DND-41 (cell line): ENCODE results near the gene GRID2.

Experiments used
- ATAC-seq: fragments of 200-7000 bp; cut with Tn5 transposase; 3 replicates; pipeline ENCODE4 v1.9.1; 2021; ENCODE audit warnings: low read depth; ENCODE audit not compliant: insufficient read depth
- DNase-seq: peaks from one replicate; pipeline ENCODE4 v3.0.0-alpha.2; 2020
- H2AFZ ChIP-seq: 2 replicates; pipeline ENCODE4 v1.6.0; 2012; ENCODE audit warnings: low read depth, low read length
- H3K27ac ChIP-seq: 2 replicates; pipeline ENCODE4 v1.5.1; 2012; ENCODE audit warnings: low read length, inconsistent platforms
- H3K27me3 ChIP-seq: fragments of 200-600 bp; sonication (generic); 2 replicates; pipeline ENCODE4 v1.6.0; 2012; ENCODE audit warnings: low read length, mild to moderate bottlenecking, inconsistent platforms; ENCODE audit not compliant: insufficient read depth, poor library complexity
- H3K36me3 ChIP-seq: 2 replicates; pipeline ENCODE4 v1.5.1; 2012; ENCODE audit warnings: low read length, inconsistent platforms; ENCODE audit not compliant: insufficient read depth
- H3K4me1 ChIP-seq: 2 replicates; pipeline ENCODE4 v1.5.1; 2012; ENCODE audit warnings: mild to moderate bottlenecking, low read length; ENCODE audit not compliant: insufficient read depth
- H3K4me2 ChIP-seq: 2 replicates; pipeline ENCODE4 v1.6.0; 2012; ENCODE audit warnings: mild to moderate bottlenecking, moderate library complexity, low read length, inconsistent platforms; ENCODE audit not compliant: insufficient read depth
- H3K4me3 ChIP-seq, 2 experiments: fragments of 200-600 bp in 1 of 2; shearing (Covaris generic) in 1 of 2; 2 replicates each; pipeline ENCODE4 v1.5.1; 2012 to 2016; ENCODE audit warnings: inconsistent platforms in 2 of 2, low read length in 2 of 2, mild to moderate bottlenecking in 2 of 2, low read depth in 1 of 2, moderate library complexity in 1 of 2
- H3K79me2 ChIP-seq: 2 replicates; pipeline ENCODE4 v1.6.0; 2012; ENCODE audit warnings: low read length, inconsistent platforms; ENCODE audit not compliant: insufficient read depth
- H3K9ac ChIP-seq: 2 replicates; pipeline ENCODE4 v1.6.0; 2012; ENCODE audit warnings: low read depth, mild to moderate bottlenecking, inconsistent platforms, low read length, moderate library complexity
- H3K9me3 ChIP-seq: 2 replicates; pipeline ENCODE4 v1.5.1; 2012; ENCODE audit warnings: low read length, moderate library complexity, mild to moderate bottlenecking, inconsistent platforms; ENCODE audit not compliant: insufficient read depth, severe bottlenecking
- H4K20me1 ChIP-seq: 2 replicates; pipeline ENCODE4 v1.6.0; 2012; ENCODE audit warnings: low read length; ENCODE audit not compliant: insufficient read depth
- CTCF ChIP-seq: IDR thresholded peaks from 2 replicates; pipeline ENCODE4 v1.5.1; 2012; ENCODE audit warnings: borderline replicate concordance, low read length, moderate library complexity, mild to moderate bottlenecking; ENCODE audit not compliant: poor library complexity, severe bottlenecking; ENCODE audit errors: extremely low read depth
- EZH2 ChIP-seq: IDR thresholded peaks from 3 replicates; pipeline ENCODE4 v1.6.1; 2012; ENCODE audit warnings: borderline replicate concordance, low read depth, mild to moderate bottlenecking, moderate library complexity, low read length, inconsistent platforms; ENCODE audit not compliant: severe bottlenecking

GRID2 gene

GRCh38 chr4:93174598-93174997, 870.8 kb downstream of the GRID2 start:
- ATAC-seq: no peak
- H3K36me3 ChIP-seq: no peaks in the 10 kb centered on the region

GRCh38 chr4:93178279-93178678, 874.5 kb downstream of the GRID2 start:
- no peak for TF ChIP-seq EZH2
- no peak for TF ChIP-seq CTCF
- H3K79me2 ChIP-seq: no peaks in the 10 kb centered on the region
- no peaks in the 10 kb centered on the region for H3K9me3 ChIP-seq
- no peaks in the 10 kb centered on the region for H3K27me3 ChIP-seq
- H3K9ac ChIP-seq: no peak overlapping the region
- H2AFZ ChIP-seq: no peak overlapping the region
- no peak overlapping the region for H3K4me2 ChIP-seq
- H3K4me1 ChIP-seq: no peaks in the 10 kb centered on the region
- no peaks in the 10 kb centered on the region for H3K36me3 ChIP-seq
- H3K27ac ChIP-seq: no peak overlapping the region
- no peak overlapping the region for H3K4me3 ChIP-seq
- no peaks in the 10 kb centered on the region for H4K20me1 ChIP-seq
- ATAC-seq (no peak), DNase-seq (no peak)

More at GRCh38 chr4:93174598-93174997, 870.8 kb downstream of the GRID2 start:
- Histone ChIP-seq H3K9ac (no peak overlapping the region), H4K20me1 (no peaks in the 10 kb centered on the region), H3K27ac (no peak overlapping the region), H3K4me1 (no peaks in the 10 kb centered on the region), H3K27me3 (no peaks in the 10 kb centered on the region), H2AFZ (no peak overlapping the region), H3K79me2 (no peaks in the 10 kb centered on the region), H3K4me2 (no peak overlapping the region), H3K4me3 (no peak overlapping the region), H3K9me3 (no peaks in the 10 kb centered on the region)
- no peak for DNase-seq
- TF ChIP-seq CTCF (no peak), EZH2 (no peak)

GRCh38 chr4:93179044-93179443, 875.3 kb downstream of the GRID2 start:
- H3K4me1 ChIP-seq: no peaks in the 10 kb centered on the region

More at GRCh38 chr4:93179044-93179443, 875.3 kb downstream of the GRID2 start:
- TF ChIP-seq EZH2 (no peak), CTCF (no peak)
- Histone ChIP-seq H3K27ac (no peak overlapping the region), H3K4me3 (no peak overlapping the region), H3K27me3 (no peaks in the 10 kb centered on the region), H3K9ac (no peak overlapping the region), H3K4me2 (no peak overlapping the region), H3K79me2 (no peaks in the 10 kb centered on the region), H4K20me1 (no peaks in the 10 kb centered on the region), H2AFZ (no peak overlapping the region), H3K9me3 (no peaks in the 10 kb centered on the region), H3K36me3 (no peaks in the 10 kb centered on the region)
- ATAC-seq (no peak), DNase-seq (no peak)
